Measurements from ENCODE around the gene POMGNT1.

Gene POMGNT1

DNA sequence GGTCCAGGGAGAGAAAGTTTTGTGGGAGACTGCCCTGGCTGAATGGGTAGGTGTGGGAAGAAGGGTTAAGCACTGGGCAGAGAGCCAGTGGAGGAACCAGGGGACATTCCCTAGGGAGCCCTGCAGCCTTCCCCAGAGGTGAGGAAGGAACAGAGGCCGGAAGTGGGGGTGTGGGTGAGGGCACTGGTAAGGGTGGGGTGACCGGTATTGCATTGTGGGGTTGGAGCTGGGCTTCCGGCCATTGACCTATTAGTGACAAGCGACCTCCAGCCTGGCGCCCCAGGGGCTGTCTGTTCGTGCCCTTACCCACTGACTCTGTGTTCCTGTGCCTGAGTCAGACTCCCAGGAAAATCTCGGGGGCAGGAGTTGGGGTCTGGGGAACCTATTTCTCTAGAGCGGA, 26.9 kb downstream of the POMGNT1 start:
- H3K9me3 ChIP-seq (ENCODE audit: control insufficient read depth, insufficient read depth, low read depth, low read length), result no peaks in the 10 kb centered on the region
- H3K27ac ChIP-seq (ENCODE audit: extremely low read depth, low read depth, low read length), result no peak overlapping the region
- TF ChIP-seq ZNF548 (tag by site-specific recombination; IDR thresholded peaks at IDR 0.05) (no peak), ZNF274 (IDR thresholded peaks at IDR 0.05; ENCODE audit: low read length) (no peak), ZNF274 (tag by site-specific recombination; IDR thresholded peaks at IDR 0.05; ENCODE audit: borderline replicate concordance) (no peak), ZFP69B (tag by site-specific recombination; IDR thresholded peaks at IDR 0.05) (no peak), ZNF626 (tag by site-specific recombination; IDR thresholded peaks at IDR 0.05) (no peak), TCF7L2 (IDR thresholded peaks at IDR 0.05; ENCODE audit: borderline replicate concordance, low read depth, low read length) (no peak), ZNF324 (tag by site-specific recombination; IDR thresholded peaks at IDR 0.05) (no peak), ZNF560 (tag by site-specific recombination; IDR thresholded peaks at IDR 0.05; ENCODE audit: borderline replicate concordance) (no peak), ZNF791 (tag by site-specific recombination; IDR thresholded peaks at IDR 0.05) (no peak), ZBTB20 (tag by site-specific recombination; IDR thresholded peaks at IDR 0.05) (no peak), ZNF2 (tag by site-specific recombination; IDR thresholded peaks at IDR 0.05) (no peak), ZNF146 (tag by site-specific recombination; IDR thresholded peaks at IDR 0.05) (no peak), KLF10 (tag by site-specific recombination; IDR thresholded peaks at IDR 0.05) (no peak), ZBTB6 (tag by site-specific recombination; IDR thresholded peaks at IDR 0.05) (no peak), ZFP41 (tag by site-specific recombination; IDR thresholded peaks at IDR 0.05; ENCODE audit: borderline replicate concordance) (no peak), ZNF777 (tag by site-specific recombination; IDR thresholded peaks at IDR 0.05; ENCODE audit: borderline replicate concordance) (no peak), OSR2 (tag by site-specific recombination; IDR thresholded peaks at IDR 0.05) (no peak)
- TF ChIP-seq, protein P1, sequence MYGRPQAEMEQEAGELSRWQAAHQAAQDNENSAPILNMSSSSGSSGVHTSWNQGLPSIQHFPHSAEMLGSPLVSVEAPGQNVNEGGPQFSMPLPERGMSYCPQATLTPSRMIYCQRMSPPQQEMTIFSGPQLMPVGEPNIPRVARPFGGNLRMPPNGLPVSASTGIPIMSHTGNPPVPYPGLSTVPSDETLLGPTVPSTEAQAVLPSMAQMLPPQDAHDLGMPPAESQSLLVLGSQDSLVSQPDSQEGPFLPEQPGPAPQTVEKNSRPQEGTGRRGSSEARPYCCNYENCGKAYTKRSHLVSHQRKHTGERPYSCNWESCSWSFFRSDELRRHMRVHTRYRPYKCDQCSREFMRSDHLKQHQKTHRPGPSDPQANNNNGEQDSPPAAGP (tag by site-specific recombination; IDR thresholded peaks at IDR 0.05), result no peak
- no peaks in the 10 kb centered on the region; the same call in 1 of the 2 replicates for H3K4me1 ChIP-seq (ENCODE audit: control insufficient read depth, insufficient read depth, low read length)
- no peaks in the 10 kb centered on the region for H3K36me3 ChIP-seq (ENCODE audit: control insufficient read depth in 2 of 2, insufficient read depth in 1 of 2, low read length in 2 of 2)
- H3K4me3 ChIP-seq (ENCODE audit: low read depth, low read length), result no peak overlapping the region
- ChIA-PET CTCF (interaction anchor here (0.7 kb wide), 1 partner anchor 23 kb away, joined by 3 read pairs; no protein-coding TSS in a partner anchor), POLR2A (interaction anchor here (1.0 kb wide), 1 partner anchor 39 kb away, joined by 3 read pairs; the partner anchor contains the start of gene PIK3R3)

DNA sequence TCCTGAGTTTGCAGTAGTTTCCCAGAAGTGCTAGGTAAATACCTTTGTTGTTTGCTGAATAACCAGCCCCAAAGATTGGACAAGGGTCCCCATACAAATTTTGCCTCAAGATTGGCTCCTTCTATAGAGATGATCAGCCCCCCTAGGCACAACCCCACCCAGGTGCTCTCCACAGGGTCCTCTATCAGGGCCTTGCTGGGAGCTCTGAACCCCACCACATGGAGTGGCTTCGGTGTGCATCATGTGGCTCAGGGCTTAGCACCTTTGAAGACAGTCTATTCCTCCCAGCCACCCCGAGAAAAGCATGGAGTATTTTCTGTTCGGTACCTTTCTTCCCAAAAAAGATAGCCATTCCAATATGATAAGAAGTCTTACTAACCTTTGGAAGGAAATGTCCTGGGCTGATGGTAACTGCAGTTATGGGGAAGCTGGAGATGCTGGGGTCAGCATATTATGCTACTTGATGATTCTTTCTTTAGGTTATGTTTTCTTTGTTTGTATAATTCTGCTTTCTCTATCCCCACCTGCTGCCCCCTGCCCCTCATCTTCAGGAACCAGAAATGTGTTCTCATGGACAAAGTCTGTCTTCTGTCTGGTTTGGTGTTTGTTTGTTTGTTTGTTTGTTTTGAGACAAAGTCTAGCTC, 28.3 kb downstream of the POMGNT1 start:
- H3K36me3 ChIP-seq (ENCODE audit: control insufficient read depth in 2 of 2, insufficient read depth in 1 of 2, low read length in 2 of 2), result no peaks in the 10 kb centered on the region
- POLR2A ChIA-PET, result interaction anchor here (1.0 to 1.7 kb wide), 2 partner anchors 38 kb away, joined by 3 to 6 read pairs; partner anchors contain the start of gene PIK3R3
- CTCF ChIA-PET, result interaction anchor here (1.0 kb wide), 1 partner anchor 16 kb away, joined by 3 read pairs; no protein-coding TSS in a partner anchor
- H3K4me3 ChIP-seq (ENCODE audit: low read depth, low read length), result no peak overlapping the region
- no peak for TF ChIP-seq ZFP3 (tag by site-specific recombination; IDR thresholded peaks at IDR 0.05; ENCODE audit: low read depth)
- TF ChIP-seq, protein P2, sequence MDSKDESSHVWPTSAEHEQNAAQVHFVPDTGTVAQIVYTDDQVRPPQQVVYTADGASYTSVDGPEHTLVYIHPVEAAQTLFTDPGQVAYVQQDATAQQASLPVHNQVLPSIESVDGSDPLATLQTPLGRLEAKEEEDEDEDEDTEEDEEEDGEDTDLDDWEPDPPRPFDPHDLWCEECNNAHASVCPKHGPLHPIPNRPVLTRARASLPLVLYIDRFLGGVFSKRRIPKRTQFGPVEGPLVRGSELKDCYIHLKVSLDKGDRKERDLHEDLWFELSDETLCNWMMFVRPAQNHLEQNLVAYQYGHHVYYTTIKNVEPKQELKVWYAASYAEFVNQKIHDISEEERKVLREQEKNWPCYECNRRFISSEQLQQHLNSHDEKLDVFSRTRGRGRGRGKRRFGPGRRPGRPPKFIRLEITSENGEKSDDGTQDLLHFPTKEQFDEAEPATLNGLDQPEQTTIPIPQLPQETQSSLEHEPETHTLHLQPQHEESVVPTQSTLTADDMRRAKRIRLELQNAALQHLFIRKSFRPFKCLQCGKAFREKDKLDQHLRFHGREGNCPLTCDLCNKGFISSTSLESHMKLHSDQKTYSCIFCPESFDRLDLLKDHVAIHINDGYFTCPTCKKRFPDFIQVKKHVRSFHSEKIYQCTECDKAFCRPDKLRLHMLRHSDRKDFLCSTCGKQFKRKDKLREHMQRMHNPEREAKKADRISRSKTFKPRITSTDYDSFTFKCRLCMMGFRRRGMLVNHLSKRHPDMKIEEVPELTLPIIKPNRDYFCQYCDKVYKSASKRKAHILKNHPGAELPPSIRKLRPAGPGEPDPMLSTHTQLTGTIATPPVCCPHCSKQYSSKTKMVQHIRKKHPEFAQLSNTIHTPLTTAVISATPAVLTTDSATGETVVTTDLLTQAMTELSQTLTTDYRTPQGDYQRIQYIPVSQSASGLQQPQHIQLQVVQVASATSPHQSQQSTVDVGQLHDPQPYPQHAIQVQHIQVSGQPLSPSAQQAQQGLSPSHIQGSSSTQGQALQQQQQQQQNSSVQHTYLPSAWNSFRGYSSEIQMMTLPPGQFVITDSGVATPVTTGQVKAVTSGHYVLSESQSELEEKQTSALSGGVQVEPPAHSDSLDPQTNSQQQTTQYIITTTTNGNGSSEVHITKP (tag by site-specific recombination; IDR thresholded peaks at IDR 0.05), result 0 out of 2 replicates have a peak, but pooled peaks have one; percentile 15
- no peak for TF ChIP-seq ZNF747 (tag by site-specific recombination; IDR thresholded peaks at IDR 0.05)
- H3K27ac ChIP-seq (ENCODE audit: extremely low read depth, low read depth, low read length), result no peak overlapping the region
- H3K9me3 ChIP-seq (ENCODE audit: control insufficient read depth, insufficient read depth, low read depth, low read length), result no peaks in the 10 kb centered on the region
- no peaks in the 10 kb centered on the region; the same call in 1 of the 2 replicates for H3K4me1 ChIP-seq (ENCODE audit: control insufficient read depth, insufficient read depth, low read length)
